ENCODE data around the gene CMPK1.
A peak's percentile ranks its signal among the peaks of the same experiment; 100 is the strongest.

The CMPK1 gene

DNA sequence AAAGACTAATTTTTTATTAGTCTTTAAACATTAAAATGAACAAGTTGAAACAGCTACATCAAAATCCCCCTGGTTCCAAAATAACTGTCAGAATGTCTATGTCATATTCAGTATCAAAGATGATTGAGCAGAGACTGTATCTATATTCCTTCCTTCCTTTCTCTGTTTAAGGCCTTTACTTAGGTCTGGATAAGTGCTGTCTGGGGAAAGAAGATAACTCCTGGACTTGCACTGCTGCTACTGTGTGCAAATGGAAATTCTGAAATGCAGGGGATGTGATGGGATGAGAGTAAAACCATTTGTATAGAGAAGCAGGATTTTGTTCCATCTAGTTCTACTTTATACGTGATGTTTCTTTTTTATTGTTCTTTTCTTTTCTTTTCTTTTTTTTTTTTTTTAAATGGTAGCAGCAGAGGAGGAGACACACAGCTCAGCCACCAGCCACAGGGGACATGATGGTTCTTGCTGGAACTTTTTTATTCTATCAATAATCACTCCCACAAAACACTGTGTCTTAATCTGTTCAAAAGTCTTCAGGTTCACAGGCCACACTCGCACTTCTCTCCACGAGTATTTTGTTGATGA lies 48.9 kb downstream of the CMPK1 start:
- in situ Hi-C loops (cut with HindIII; ENCODE audit: low sequenced_read_pairs): no loop called here
- DNase-seq (ENCODE audit: low read depth): no peak
- TF ChIP-seq, protein P1, sequence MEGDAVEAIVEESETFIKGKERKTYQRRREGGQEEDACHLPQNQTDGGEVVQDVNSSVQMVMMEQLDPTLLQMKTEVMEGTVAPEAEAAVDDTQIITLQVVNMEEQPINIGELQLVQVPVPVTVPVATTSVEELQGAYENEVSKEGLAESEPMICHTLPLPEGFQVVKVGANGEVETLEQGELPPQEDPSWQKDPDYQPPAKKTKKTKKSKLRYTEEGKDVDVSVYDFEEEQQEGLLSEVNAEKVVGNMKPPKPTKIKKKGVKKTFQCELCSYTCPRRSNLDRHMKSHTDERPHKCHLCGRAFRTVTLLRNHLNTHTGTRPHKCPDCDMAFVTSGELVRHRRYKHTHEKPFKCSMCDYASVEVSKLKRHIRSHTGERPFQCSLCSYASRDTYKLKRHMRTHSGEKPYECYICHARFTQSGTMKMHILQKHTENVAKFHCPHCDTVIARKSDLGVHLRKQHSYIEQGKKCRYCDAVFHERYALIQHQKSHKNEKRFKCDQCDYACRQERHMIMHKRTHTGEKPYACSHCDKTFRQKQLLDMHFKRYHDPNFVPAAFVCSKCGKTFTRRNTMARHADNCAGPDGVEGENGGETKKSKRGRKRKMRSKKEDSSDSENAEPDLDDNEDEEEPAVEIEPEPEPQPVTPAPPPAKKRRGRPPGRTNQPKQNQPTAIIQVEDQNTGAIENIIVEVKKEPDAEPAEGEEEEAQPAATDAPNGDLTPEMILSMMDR (IDR thresholded peaks at IDR 0.05; ENCODE audit: low read depth, low read length, missing control alignments): no peak
- no peak overlapping the region for H3K4me3 ChIP-seq (ENCODE audit: low read depth, low read length)

DNA sequence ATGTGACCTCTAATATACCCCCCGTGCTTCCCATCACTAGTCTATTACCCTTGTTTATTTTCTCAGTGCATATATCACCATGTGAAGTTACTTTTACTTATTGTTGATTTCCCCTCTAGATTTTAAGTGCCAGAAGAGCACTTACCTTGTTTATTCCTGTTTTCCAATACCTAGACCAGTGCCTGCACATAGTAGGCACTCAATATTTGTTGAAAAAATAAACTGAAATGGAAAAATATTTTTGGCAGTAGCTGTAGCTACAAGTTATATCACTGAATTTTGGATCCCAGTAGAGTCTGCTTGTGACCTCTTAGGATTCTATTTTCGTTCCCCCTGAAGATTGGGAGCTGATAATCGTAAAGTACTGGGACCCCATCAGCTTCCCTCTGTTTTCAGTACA lies 50.5 kb downstream of the CMPK1 start:
- no peak overlapping the region for H3K4me3 ChIP-seq (ENCODE audit: low read depth, low read length)
- TF ChIP-seq, protein P1 (IDR thresholded peaks at IDR 0.05; ENCODE audit: low read depth, low read length, missing control alignments): no peak
- in situ Hi-C loops (cut with HindIII; ENCODE audit: low sequenced_read_pairs): no loop called here
- DNase-seq (ENCODE audit: low read depth): no peak

- no peak for DNase-seq (ENCODE audit: low read depth)
- no peak overlapping the region for H3K4me3 ChIP-seq (ENCODE audit: low read depth, low read length)
- in situ Hi-C loops (cut with HindIII; ENCODE audit: low sequenced_read_pairs): no loop called here
- TF ChIP-seq, protein P1 (IDR thresholded peaks at IDR 0.05; ENCODE audit: low read depth, low read length, missing control alignments): no peak
Observed at GRCh38 chr1:47385020-47385419, 51.4 kb downstream of the CMPK1 start.

- DNase-seq (ENCODE audit: low read depth): no peak
- TF ChIP-seq, protein P1 (IDR thresholded peaks at IDR 0.05; ENCODE audit: low read depth, low read length, missing control alignments): no peak
- H3K4me3 ChIP-seq (ENCODE audit: low read depth, low read length): no peak overlapping the region
- in situ Hi-C loops (cut with HindIII; ENCODE audit: low sequenced_read_pairs): no loop called here
Observed at GRCh38 chr1:47386268-47386667, 52.7 kb downstream of the CMPK1 start.

GRCh38 chr1:47388030-47388890 lies 54.7 kb downstream of the CMPK1 start:
- TF ChIP-seq, protein P1 (IDR thresholded peaks at IDR 0.05; ENCODE audit: low read depth, low read length, missing control alignments): no peak
- in situ Hi-C loops (cut with HindIII; ENCODE audit: low sequenced_read_pairs): no loop called here
- no peak overlapping the region for H3K4me3 ChIP-seq (ENCODE audit: low read depth, low read length)
- DNase-seq (ENCODE audit: low read depth): no peak

DNA sequence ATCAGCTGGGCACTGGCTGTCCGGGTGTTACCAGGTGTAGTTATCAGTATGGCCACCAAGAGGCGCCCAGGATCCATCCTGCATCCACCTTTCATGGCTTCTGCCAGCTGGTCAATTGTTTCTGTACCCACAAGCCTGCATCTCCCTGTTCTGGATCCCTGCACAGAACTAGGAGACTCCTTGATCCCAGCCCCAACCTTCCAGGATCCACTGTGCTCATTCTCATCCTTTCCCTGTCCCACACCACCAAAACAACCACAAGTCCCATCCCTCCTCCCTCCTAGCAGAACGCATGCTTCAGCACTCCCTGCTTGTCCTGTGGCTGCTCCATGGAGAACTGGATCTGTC lies 55.3 kb downstream of the CMPK1 start:
- DNase-seq (ENCODE audit: low read depth): peak; percentile 20
- TF ChIP-seq, protein P1 (IDR thresholded peaks at IDR 0.05; ENCODE audit: low read depth, low read length, missing control alignments): peak; percentile 80
- in situ Hi-C loops (cut with HindIII; ENCODE audit: low sequenced_read_pairs): no loop called here
- no peak overlapping the region for H3K4me3 ChIP-seq (ENCODE audit: low read depth, low read length)

Measured in astrocyte of the cerebellum (primary cell).